IPS-11a (cell line): ENCODE measurements around the gene CCNK.
A peak's percentile ranks its signal among the peaks of the same experiment; 100 is the strongest.

Experiments
- H3K4me3 ChIP-seq: one replicate; pipeline ENCODE4 v1.5.1; 2013; ENCODE audit warnings: low read depth, low read length, control low read depth

The CCNK gene

GRCh38 chr14:99480917-99481744 lies at the start of gene CCNK:
CCNK (plus strand) TSS chr14:99481409; CDS start chr14:99492678, 11,269 bp downstream.
- peak within 1 kb of the TSS; percentile 96 for H3K4me3 ChIP-seq

- H3K4me3 ChIP-seq: no peak overlapping the region
Measured at GRCh38 chr14:99431986-99432385, 49.2 kb upstream of the CCNK start.

GRCh38 chr14:99432485-99432884 lies 48.7 kb upstream of the CCNK start:
- no peak overlapping the region for H3K4me3 ChIP-seq

- H3K4me3 ChIP-seq: no peak overlapping the region
Measured at GRCh38 chr14:99435327-99435726, 45.9 kb upstream of the CCNK start.

- no peak overlapping the region for H3K4me3 ChIP-seq
Measured at GRCh38 chr14:99436247-99437180, 44.7 kb upstream of the CCNK start.

GRCh38 chr14:99437706-99438105 lies 43.5 kb upstream of the CCNK start:
- no peak overlapping the region for H3K4me3 ChIP-seq

GRCh38 chr14:99440278-99440677 lies 40.9 kb upstream of the CCNK start:
- H3K4me3 ChIP-seq: no peak overlapping the region

- no peak overlapping the region for H3K4me3 ChIP-seq
Measured at GRCh38 chr14:99441157-99441870, 39.9 kb upstream of the CCNK start.

- no peak overlapping the region for H3K4me3 ChIP-seq
Measured at GRCh38 chr14:99441918-99442317, 39.3 kb upstream of the CCNK start.

GRCh38 chr14:99445931-99446330 lies 35.3 kb upstream of the CCNK start:
- H3K4me3 ChIP-seq: no peak overlapping the region

GRCh38 chr14:99447739-99448138 lies 33.5 kb upstream of the CCNK start:
- H3K4me3 ChIP-seq: no peak overlapping the region

GRCh38 chr14:99450266-99450665 lies 30.9 kb upstream of the CCNK start:
- no peak overlapping the region for H3K4me3 ChIP-seq

- H3K4me3 ChIP-seq: no peak overlapping the region
Measured at GRCh38 chr14:99451234-99451633, 30.0 kb upstream of the CCNK start.

- H3K4me3 ChIP-seq: no peak overlapping the region
Measured at GRCh38 chr14:99452968-99453367, 28.2 kb upstream of the CCNK start.

- H3K4me3 ChIP-seq: no peak overlapping the region
Measured at GRCh38 chr14:99454246-99454645, 27.0 kb upstream of the CCNK start.

- H3K4me3 ChIP-seq: no peak overlapping the region
Measured at GRCh38 chr14:99459481-99460100, 21.6 kb upstream of the CCNK start.

- no peak overlapping the region for H3K4me3 ChIP-seq
Measured at GRCh38 chr14:99460793-99461192, 20.4 kb upstream of the CCNK start.

- H3K4me3 ChIP-seq: no peak overlapping the region
Measured at GRCh38 chr14:99461411-99462085, 19.7 kb upstream of the CCNK start.

GRCh38 chr14:99462210-99462609 lies 19.0 kb upstream of the CCNK start:
- H3K4me3 ChIP-seq: no peak overlapping the region

- H3K4me3 ChIP-seq: no peak overlapping the region
Measured at GRCh38 chr14:99463974-99464373, 17.2 kb upstream of the CCNK start.
